Nephron (organoid): Measurements from ENCODE around the gene TRIOBP.
A peak's percentile ranks its signal among the peaks of the same experiment; 100 is the strongest.

Source experiments
- H3K27ac Mint-ChIP-seq, 3 experiments: 2 replicates each; pipeline ENCODE4 v1.8.0; 2020; ENCODE audit warnings: mixed read lengths in 3 of 3, mild to moderate bottlenecking in 2 of 3, moderate library complexity in 1 of 3
- H3K27me3 Mint-ChIP-seq: 2 replicates; pipeline ENCODE4 v1.8.0; 2021; ENCODE audit warnings: low read depth, mild to moderate bottlenecking, moderate library complexity, mixed read lengths
- H3K36me3 Mint-ChIP-seq: 2 replicates; pipeline ENCODE4 v1.8.0; 2020; ENCODE audit warnings: low read depth, mixed read lengths
- H3K4me1 Mint-ChIP-seq: 2 replicates; pipeline ENCODE4 v1.8.0; 2020; ENCODE audit warnings: mixed read lengths
- H3K4me3 Mint-ChIP-seq, 3 experiments: 2 replicates each; pipeline ENCODE4 v1.8.0; 2020; ENCODE audit warnings: mild to moderate bottlenecking in 3 of 3, mixed read lengths in 3 of 3, moderate library complexity in 2 of 3
- H3K9me3 Mint-ChIP-seq: 2 replicates; pipeline ENCODE4 v1.8.0; 2020; ENCODE audit warnings: mixed read lengths
- CTCF ChIP-seq, 3 experiments: fragments of 200-600 bp; sonication (generic); IDR thresholded peaks; one replicate each; pipeline ENCODE4 v1.5.0; 2021; ENCODE audit warnings: antibody characterized with exemption in 3 of 3; ENCODE audit not compliant: unreplicated experiment in 3 of 3

Gene TRIOBP

DNA sequence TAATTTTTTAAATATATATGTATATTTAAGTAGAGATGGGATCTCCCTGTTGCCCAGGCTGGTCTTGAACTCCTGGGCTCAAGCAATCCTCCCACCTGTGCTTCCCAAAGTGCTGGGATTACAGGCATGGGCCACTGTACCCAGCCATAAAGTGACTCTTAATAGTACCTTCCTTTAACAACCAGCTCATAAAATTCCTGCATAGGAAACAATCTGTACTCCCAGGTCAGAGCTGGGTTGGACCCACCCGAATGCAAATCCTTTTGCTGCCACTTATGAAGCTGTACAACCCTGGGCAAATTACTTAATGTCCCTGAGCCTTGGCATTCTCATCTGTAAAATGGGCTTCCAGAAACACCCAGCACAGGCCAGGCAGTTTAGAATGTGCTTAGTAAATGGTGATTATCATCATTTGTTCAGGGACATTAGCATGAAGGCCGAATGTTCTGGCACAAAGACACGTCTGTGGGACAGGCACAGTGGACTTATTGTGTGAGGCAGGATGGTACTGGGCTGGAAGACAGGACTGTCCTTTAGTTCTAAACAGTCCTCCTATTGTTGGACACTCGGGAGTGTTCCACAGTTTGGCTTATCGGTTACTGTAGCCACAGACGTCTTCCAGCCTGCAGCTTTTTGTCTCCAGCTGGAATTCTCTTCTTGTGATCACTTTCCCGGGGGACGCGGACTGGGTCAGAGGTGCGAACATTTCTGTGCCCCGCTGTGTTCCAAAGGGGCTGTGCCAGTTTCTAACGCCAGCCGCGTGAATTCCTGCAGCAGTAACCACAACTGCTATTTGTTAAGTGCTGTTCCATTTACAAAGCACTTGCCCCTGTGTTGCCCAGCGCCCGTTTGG, 32.4 kb upstream of the TRIOBP start:
- no peak overlapping the region for H3K4me3 Mint-ChIP-seq
- H3K36me3 Mint-ChIP-seq, result peaks cover 15% of the 10 kb centered on the region
- H3K4me1 Mint-ChIP-seq, result peaks cover 27% of the 10 kb centered on the region
- no peaks in the 10 kb centered on the region for H3K27me3 Mint-ChIP-seq
- no peak overlapping the region for H3K27ac Mint-ChIP-seq
- no peak for TF ChIP-seq CTCF (IDR thresholded peaks at IDR 0.05; ENCODE audit: unreplicated experiment in 3 of 3)
- H3K9me3 Mint-ChIP-seq, result no peaks in the 10 kb centered on the region

- Mint-ChIP-seq H3K9me3 (no peaks in the 10 kb centered on the region), H3K27ac (no peak overlapping the region), H3K27me3 (no peaks in the 10 kb centered on the region), H3K36me3 (peaks cover 17% of the 10 kb centered on the region), H3K4me3 (no peak overlapping the region), H3K4me1 (peaks cover 17% of the 10 kb centered on the region)
- TF ChIP-seq CTCF (IDR thresholded peaks at IDR 0.05; ENCODE audit: unreplicated experiment in 3 of 3), result no peak
These were observed 31.4 kb upstream of the TRIOBP start for GRCh38 chr22:37665487-37665886.

DNA sequence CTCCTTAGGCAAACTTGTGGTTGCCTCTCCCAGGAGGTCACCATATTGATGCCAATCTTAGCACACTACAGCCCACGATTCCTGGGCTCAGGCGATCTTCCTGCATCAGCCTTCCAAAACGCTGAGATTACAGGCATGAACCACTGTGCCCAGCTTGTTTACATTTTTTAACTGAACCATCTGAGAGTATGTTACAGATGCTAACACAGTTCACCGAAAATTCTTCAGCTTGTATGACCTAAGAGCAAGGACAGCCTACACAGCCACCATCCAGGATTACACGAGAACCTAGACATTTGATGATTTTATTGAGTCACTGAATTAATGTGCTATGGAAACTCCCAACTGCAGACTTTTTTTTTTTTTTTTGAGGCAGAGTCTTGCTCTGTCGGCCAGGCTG, 27.3 kb upstream of the TRIOBP start:
- Mint-ChIP-seq H3K27me3 (no peaks in the 10 kb centered on the region), H3K9me3 (no peaks in the 10 kb centered on the region), H3K4me3 (no peak overlapping the region), H3K27ac (peak overlapping the region in 1 of 3 experiments; percentile 46), H3K4me1 (no peaks in the 10 kb centered on the region), H3K36me3 (peaks cover 17% of the 10 kb centered on the region)
- TF ChIP-seq CTCF (IDR thresholded peaks at IDR 0.05; ENCODE audit: unreplicated experiment in 3 of 3), result no peak

- Mint-ChIP-seq H3K27me3 (no peaks in the 10 kb centered on the region), H3K9me3 (no peaks in the 10 kb centered on the region), H3K4me3 (no peak overlapping the region), H3K36me3 (peaks cover 6% of the 10 kb centered on the region), H3K27ac (peak overlapping the region in 1 of 3 experiments; percentile 68), H3K4me1 (peaks cover 16% of the 10 kb centered on the region)
- TF ChIP-seq CTCF (IDR thresholded peaks at IDR 0.05; ENCODE audit: unreplicated experiment in 3 of 3), result no peak
These were observed 24.5 kb upstream of the TRIOBP start for GRCh38 chr22:37672206-37672919.

GRCh38 chr22:37672920-37673455, 23.9 kb upstream of the TRIOBP start:
- TF ChIP-seq CTCF (IDR thresholded peaks at IDR 0.05; ENCODE audit: unreplicated experiment in 3 of 3), result no peak
- H3K36me3 Mint-ChIP-seq, result peaks cover 4% of the 10 kb centered on the region
- H3K27me3 Mint-ChIP-seq, result no peaks in the 10 kb centered on the region
- peaks cover 20% of the 10 kb centered on the region for H3K4me1 Mint-ChIP-seq
- H3K9me3 Mint-ChIP-seq, result no peaks in the 10 kb centered on the region
- H3K4me3 Mint-ChIP-seq, result no peak overlapping the region
- no peak overlapping the region for H3K27ac Mint-ChIP-seq
